Measurements from ENCODE around the gene EDARADD. TPM values are rescaled to one million over a fixed set of nuclear protein-coding genes. Genes with fewer than 3 reads are reported as not detected.

EDARADD gene
- total RNA-seq, 1 donor from 2014 or later = 56.8 TPM

Other genes with a start within 250 kb of the EDARADD start
- gene ERO1B, start 112.3 kb upstream of the EDARADD start, total RNA-seq = 2.1 and 2.4 TPM in 2 replicates
- 56.6 and 66.2 TPM in 2 replicates for gene LGALS8, start 129.7 kb downstream of the EDARADD start, total RNA-seq
- gene HEATR1, start 210.2 kb downstream of the EDARADD start, total RNA-seq = 83.6 and 85.2 TPM in 2 replicates